Measurements from ENCODE around the gene MARVELD3.
"Not testable (repeated sequence)": the region's sequence is repeated elsewhere in the genome, so short reads cannot be mapped to it uniquely, and the experiment has no call there.

The MARVELD3 gene

GRCh38 chr16:71610447-71610846 lies 15.5 kb upstream of the MARVELD3 start:
- no peak for DNase-seq (ENCODE audit: low read depth)
- no peak for TF ChIP-seq CTCF (IDR thresholded peaks at IDR 0.05; ENCODE audit: control insufficient read depth, insufficient read depth, low read depth, low read length, missing control alignments)

GRCh38 chr16:71610936-71611871 lies 14.8 kb upstream of the MARVELD3 start:
- no peak for DNase-seq (ENCODE audit: low read depth)
- H3K4me3 ChIP-seq (ENCODE audit: control insufficient read depth, low read depth, low read length) = no peak overlapping the region
- TF ChIP-seq CTCF (IDR thresholded peaks at IDR 0.05; ENCODE audit: control insufficient read depth, insufficient read depth, low read depth, low read length, missing control alignments) = peak; percentile 98

More at GRCh38 chr16:71610447-71610846, 15.5 kb upstream of the MARVELD3 start:
- no peak overlapping the region for H3K4me3 ChIP-seq (ENCODE audit: control insufficient read depth, low read depth, low read length)

- DNase-seq (ENCODE audit: low read depth); H3K4me3 ChIP-seq (ENCODE audit: control insufficient read depth, low read depth, low read length): not testable (repeated sequence)
Measured at GRCh38 chr16:71614956-71615355, 11.0 kb upstream of the MARVELD3 start.

- DNase-seq (ENCODE audit: low read depth) = no peak
- TF ChIP-seq CTCF (IDR thresholded peaks at IDR 0.05; ENCODE audit: control insufficient read depth, insufficient read depth, low read depth, low read length, missing control alignments) = no peak
- H3K4me3 ChIP-seq (ENCODE audit: control insufficient read depth, low read depth, low read length) = no peak overlapping the region
Measured at GRCh38 chr16:71618429-71618828, 7.6 kb upstream of the MARVELD3 start.

GRCh38 chr16:71622088-71622487 lies 3.9 kb upstream of the MARVELD3 start:
- H3K4me3 ChIP-seq (ENCODE audit: control insufficient read depth, low read depth, low read length) = no peak overlapping the region
- no peak for TF ChIP-seq CTCF (IDR thresholded peaks at IDR 0.05; ENCODE audit: control insufficient read depth, insufficient read depth, low read depth, low read length, missing control alignments)
- no peak for DNase-seq (ENCODE audit: low read depth)

GRCh38 chr16:71623597-71623996 lies 2.4 kb upstream of the MARVELD3 start:
- TF ChIP-seq CTCF (IDR thresholded peaks at IDR 0.05; ENCODE audit: control insufficient read depth, insufficient read depth, low read depth, low read length, missing control alignments) = no peak
- DNase-seq (ENCODE audit: low read depth) = no peak

GRCh38 chr16:71625113-71625850 lies 702 bp upstream of the MARVELD3 start:
- no peak overlapping the region for H3K4me3 ChIP-seq (ENCODE audit: control insufficient read depth, low read depth, low read length)
- no peak for DNase-seq (ENCODE audit: low read depth)
- TF ChIP-seq CTCF (IDR thresholded peaks at IDR 0.05; ENCODE audit: control insufficient read depth, insufficient read depth, low read depth, low read length, missing control alignments) = no peak

More at GRCh38 chr16:71623597-71623996, 2.4 kb upstream of the MARVELD3 start:
- H3K4me3 ChIP-seq (ENCODE audit: control insufficient read depth, low read depth, low read length) = no peak overlapping the region

Data from AG09309 (cell line).